Hepatocyte (in vitro differentiated cells): ENCODE data around the gene KRTAP10-9. TPM values are rescaled to one million over a fixed set of nuclear protein-coding genes. Genes with fewer than 3 reads are reported as not detected.

Experiments
- DNase-seq: peaks from one replicate; pipeline ENCODE4 v3.0.0-alpha.2; 2016; ENCODE audit warnings: low spot score
- H2AFZ ChIP-seq: fragments of 200-600 bp; sonication (generic); 2 replicates; pipeline ENCODE4 v1.6.0; 2016; ENCODE audit warnings: antibody characterized with exemption, mild to moderate bottlenecking
- H3K27ac ChIP-seq: fragments of 200-600 bp; sonication (generic); 2 replicates; pipeline ENCODE4 v1.5.1; 2016; ENCODE audit warnings: mild to moderate bottlenecking
- H3K27me3 ChIP-seq: fragments of 200-600 bp; sonication (generic); 2 replicates; pipeline ENCODE4 v1.6.1; 2016
- H3K36me3 ChIP-seq: fragments of 200-600 bp; sonication (generic); replicated peaks from 2 replicates; pipeline ENCODE4 v1.5.1; 2016; ENCODE audit warnings: low read depth; ENCODE audit not compliant: insufficient read depth
- H3K4me1 ChIP-seq: fragments of 200-600 bp; sonication (generic); 2 replicates; pipeline ENCODE4 v1.5.1; 2016; ENCODE audit warnings: mild to moderate bottlenecking, moderate library complexity; ENCODE audit not compliant: insufficient read depth
- H3K4me2 ChIP-seq: fragments of 200-600 bp; sonication (generic); 2 replicates; pipeline ENCODE4 v1.6.0; 2016
- H3K4me3 ChIP-seq: fragments of 200-600 bp; sonication (generic); 2 replicates; pipeline ENCODE4 v1.5.1; 2016; ENCODE audit warnings: mild to moderate bottlenecking
- H3K79me2 ChIP-seq: fragments of 200-600 bp; sonication (generic); 2 replicates; pipeline ENCODE4 v1.6.0; 2017; ENCODE audit warnings: mild to moderate bottlenecking
- H3K9me2 ChIP-seq: fragments of 200-600 bp; sonication (generic); replicated peaks from 2 replicates; pipeline ENCODE4 v1.6.0; 2017; ENCODE audit warnings: mild to moderate bottlenecking; ENCODE audit not compliant: insufficient read depth
- H3K9me3 ChIP-seq: fragments of 200-600 bp; sonication (generic); 2 replicates; pipeline ENCODE4 v1.5.1; 2016; ENCODE audit warnings: low read depth, mild to moderate bottlenecking
- H4K20me1 ChIP-seq: fragments of 200-600 bp; sonication (generic); 2 replicates; pipeline ENCODE4 v1.6.0; 2016; ENCODE audit warnings: mild to moderate bottlenecking; ENCODE audit not compliant: insufficient read depth, poor library complexity, severe bottlenecking
- EZH2 ChIP-seq: fragments of 200-600 bp; sonication (generic); IDR thresholded peaks from 2 replicates; pipeline ENCODE4 v1.6.1; 2016; ENCODE audit warnings: antibody characterized with exemption, mild to moderate bottlenecking, borderline replicate concordance
- EZH2phosphoT487 ChIP-seq: fragments of 200-600 bp; sonication (generic); IDR thresholded peaks from one replicate; pipeline ENCODE4 v1.6.1; 2018; ENCODE audit warnings: antibody characterized with exemption, mild to moderate bottlenecking, low read depth, moderate library complexity; ENCODE audit not compliant: unreplicated experiment, severe bottlenecking
- WGBS: methylation state at CpG from one replicate; pipeline ENCODE4 v1.1.6; 2016; ENCODE audit warnings: low lambda C conversion rate; ENCODE audit errors: missing lambda C conversion rate; 5-methylcytosine and 5-hydroxymethylcytosine counted together
- polyA plus RNA-seq: library from polyadenylated mRNA; unstranded; fragments of >200 nt; fragmentation: Nextera tagmentation; extraction: Ambion mirVana; gene quantifications from 2 replicates; pipeline ENCODE4 v1.2.1, GENCODE V29; 2016
- total RNA-seq: library from RNA; depleted of rRNA; stranded (reverse); fragments of >200 nt; gene quantifications from 2 replicates; pipeline ENCODE4 v1.2.3, GENCODE V29; 2014
- TF ChIP-seq, protein P1 (sequence below): fragments of 200-600 bp; sonication (generic); IDR thresholded peaks from 2 replicates; pipeline ENCODE4 v1.5.1; 2016; ENCODE audit warnings: antibody characterized with exemption, mild to moderate bottlenecking; ENCODE audit not compliant: poor library complexity

Gene KRTAP10-9
- total and polyA plus RNA-seq, 2 experiments from 2014 or later = not detected

DNA sequence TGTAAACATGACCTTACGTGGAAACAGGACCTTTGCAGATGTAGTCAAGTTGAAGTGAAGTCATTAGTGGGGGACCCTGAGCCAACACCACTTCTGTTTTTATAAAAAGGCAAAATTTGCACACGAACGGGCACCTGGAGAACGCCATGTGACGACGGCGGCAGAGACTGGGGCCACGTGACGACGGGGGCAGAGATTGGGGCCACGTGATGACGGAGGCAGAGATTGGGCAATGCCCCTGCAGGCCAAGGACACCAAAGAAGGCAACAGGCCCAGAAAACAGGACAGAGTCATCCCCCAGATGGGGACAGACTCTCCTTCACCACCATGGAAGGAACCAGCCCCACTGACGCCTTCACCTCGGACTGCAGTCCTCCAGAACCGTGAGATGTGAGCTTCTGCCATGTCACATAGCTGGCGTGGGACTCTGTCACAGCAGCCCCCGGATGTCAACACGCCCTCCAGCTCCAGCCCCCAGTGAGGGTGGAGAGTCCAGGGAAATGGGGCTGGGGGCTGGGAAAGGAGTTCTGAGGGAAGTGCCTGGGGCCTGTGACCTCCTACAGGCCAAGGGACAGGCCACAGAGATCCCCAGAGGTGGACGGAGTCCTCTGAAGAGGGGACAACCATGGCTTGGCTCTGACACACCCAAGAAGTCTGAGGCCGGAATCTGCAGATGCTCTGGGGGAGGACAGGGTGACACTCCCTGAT lies 23.5 kb downstream of the KRTAP10-9 start:
- H3K4me1 ChIP-seq = no peaks in the 10 kb centered on the region
- H3K4me3 ChIP-seq = no peak overlapping the region
- H3K4me2 ChIP-seq = no peak overlapping the region
- no peaks in the 10 kb centered on the region for H3K79me2 ChIP-seq
- TF ChIP-seq EZH2phosphoT487 (no peak), EZH2 (no peak)
- TF ChIP-seq, protein P1, sequence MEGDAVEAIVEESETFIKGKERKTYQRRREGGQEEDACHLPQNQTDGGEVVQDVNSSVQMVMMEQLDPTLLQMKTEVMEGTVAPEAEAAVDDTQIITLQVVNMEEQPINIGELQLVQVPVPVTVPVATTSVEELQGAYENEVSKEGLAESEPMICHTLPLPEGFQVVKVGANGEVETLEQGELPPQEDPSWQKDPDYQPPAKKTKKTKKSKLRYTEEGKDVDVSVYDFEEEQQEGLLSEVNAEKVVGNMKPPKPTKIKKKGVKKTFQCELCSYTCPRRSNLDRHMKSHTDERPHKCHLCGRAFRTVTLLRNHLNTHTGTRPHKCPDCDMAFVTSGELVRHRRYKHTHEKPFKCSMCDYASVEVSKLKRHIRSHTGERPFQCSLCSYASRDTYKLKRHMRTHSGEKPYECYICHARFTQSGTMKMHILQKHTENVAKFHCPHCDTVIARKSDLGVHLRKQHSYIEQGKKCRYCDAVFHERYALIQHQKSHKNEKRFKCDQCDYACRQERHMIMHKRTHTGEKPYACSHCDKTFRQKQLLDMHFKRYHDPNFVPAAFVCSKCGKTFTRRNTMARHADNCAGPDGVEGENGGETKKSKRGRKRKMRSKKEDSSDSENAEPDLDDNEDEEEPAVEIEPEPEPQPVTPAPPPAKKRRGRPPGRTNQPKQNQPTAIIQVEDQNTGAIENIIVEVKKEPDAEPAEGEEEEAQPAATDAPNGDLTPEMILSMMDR = no peak
- H3K9me3 ChIP-seq = no peaks in the 10 kb centered on the region
- H3K36me3 ChIP-seq = no peaks in the 10 kb centered on the region
- H3K9me2 ChIP-seq = no peaks in the 10 kb centered on the region
- H3K27me3 ChIP-seq = no peaks in the 10 kb centered on the region
- no peak for DNase-seq
- H4K20me1 ChIP-seq = no peaks in the 10 kb centered on the region
- 92% methylated on average over 20 of the region's 20 CpGs for WGBS
- H2AFZ ChIP-seq = no peak overlapping the region
- H3K27ac ChIP-seq = no peak overlapping the region

DNA sequence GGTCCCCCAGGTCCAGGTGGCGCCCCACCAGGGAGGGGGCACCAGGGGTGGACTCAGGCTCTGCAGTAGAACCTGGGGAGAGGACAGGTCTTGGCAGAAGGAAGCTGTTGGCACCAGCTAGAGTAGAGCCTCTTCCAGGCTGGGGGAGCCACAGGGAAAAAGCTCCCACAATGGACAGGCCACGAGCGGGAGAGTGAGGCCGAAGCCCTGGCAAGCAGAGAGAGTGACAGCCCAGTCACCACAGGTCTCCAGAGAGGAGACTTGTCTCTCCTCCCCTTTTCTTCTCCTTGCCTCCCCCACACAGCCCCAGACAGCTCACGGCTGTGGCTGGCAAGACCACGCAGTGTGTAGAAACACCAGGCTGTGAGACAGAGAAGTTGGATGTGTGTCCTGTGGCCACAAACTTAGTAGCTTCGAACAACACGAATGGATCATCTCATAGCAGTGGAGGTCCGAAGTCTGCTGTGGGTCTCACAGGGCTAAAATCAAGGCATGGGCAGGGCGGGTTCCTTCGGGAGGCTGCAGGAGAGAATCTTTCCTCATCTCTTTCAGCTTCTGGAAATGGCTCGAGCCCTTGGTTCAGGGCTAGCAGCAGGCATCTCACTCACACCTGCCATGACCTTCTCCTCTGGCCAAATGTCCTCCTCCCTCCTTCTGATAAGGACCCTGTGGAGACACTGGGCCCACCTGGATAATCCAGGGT lies 24.2 kb downstream of the KRTAP10-9 start:
- no peaks in the 10 kb centered on the region for H3K27me3 ChIP-seq
- no peaks in the 10 kb centered on the region for H3K9me3 ChIP-seq
- DNase-seq = no peak
- H4K20me1 ChIP-seq = no peaks in the 10 kb centered on the region
- H3K27ac ChIP-seq = no peak overlapping the region
- H3K79me2 ChIP-seq = no peaks in the 10 kb centered on the region
- no peak overlapping the region for H3K4me2 ChIP-seq
- WGBS = 94% methylated on average over 12 of the region's 12 CpGs
- no peaks in the 10 kb centered on the region for H3K4me1 ChIP-seq
- no peaks in the 10 kb centered on the region for H3K9me2 ChIP-seq
- TF ChIP-seq EZH2phosphoT487 = no peak
- TF ChIP-seq, protein P1 = no peak
- TF ChIP-seq EZH2 = no peak
- no peak overlapping the region for H3K4me3 ChIP-seq
- H2AFZ ChIP-seq = no peak overlapping the region
- no peaks in the 10 kb centered on the region for H3K36me3 ChIP-seq

DNA sequence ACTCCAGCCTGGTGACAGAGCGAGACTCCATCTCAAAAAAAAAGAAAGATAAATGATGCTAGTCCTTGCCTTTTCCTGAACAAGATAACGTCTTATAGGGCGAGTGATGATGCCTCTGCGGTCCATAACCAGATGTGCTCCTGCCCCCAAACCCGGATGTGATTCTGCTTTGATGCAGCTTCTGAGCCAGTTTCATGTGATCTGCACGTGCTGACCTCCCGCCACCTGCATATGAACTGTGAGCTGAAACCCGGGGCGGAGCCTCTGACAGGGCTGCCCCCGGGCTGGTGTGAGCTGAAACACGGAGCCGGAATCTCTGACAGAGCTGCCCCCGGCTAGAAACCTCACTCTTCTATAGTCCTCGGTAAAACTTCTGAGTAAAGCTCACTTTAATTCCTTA lies 26.2 kb downstream of the KRTAP10-9 start:
- no peaks in the 10 kb centered on the region for H3K9me3 ChIP-seq
- H3K79me2 ChIP-seq = no peaks in the 10 kb centered on the region
- H3K4me2 ChIP-seq = no peak overlapping the region
- no peaks in the 10 kb centered on the region for H4K20me1 ChIP-seq
- no peaks in the 10 kb centered on the region for H3K27me3 ChIP-seq
- DNase-seq = no peak
- H3K9me2 ChIP-seq = no peaks in the 10 kb centered on the region
- H3K36me3 ChIP-seq = no peaks in the 10 kb centered on the region
- WGBS = 71% methylated on average over 14 of the region's 14 CpGs
- H3K4me1 ChIP-seq = no peaks in the 10 kb centered on the region
- no peak overlapping the region for H2AFZ ChIP-seq
- H3K4me3 ChIP-seq = no peak overlapping the region
- TF ChIP-seq EZH2 = no peak
- TF ChIP-seq, protein P1 = no peak
- TF ChIP-seq EZH2phosphoT487 = no peak
- no peak overlapping the region for H3K27ac ChIP-seq
